ENCODE results near the gene CIT. TPM values are rescaled to one million over a fixed set of nuclear protein-coding genes. Genes with fewer than 3 reads are reported as not detected.

Gene CIT
- polyA plus RNA-seq, 1 experiment = 14.5 TPM

DNA sequence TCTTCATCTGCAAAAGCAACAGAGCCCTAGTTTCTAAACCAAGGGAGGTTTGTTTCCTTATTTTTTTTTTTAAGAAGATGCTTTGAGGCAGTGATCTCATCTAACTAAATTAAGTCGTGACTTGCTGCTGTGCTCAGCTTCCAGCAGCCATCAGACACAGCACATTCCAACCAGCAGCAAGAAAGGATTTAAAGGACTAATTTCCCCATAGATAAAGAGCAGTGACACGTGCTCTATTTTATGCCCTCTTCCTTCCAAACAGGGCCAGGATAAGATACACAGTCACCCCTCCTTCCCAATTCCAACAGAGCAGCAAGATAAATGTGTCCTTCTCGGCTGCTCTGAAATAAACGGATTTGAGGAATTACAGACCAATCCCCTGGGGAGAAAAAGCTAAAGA, 127.5 kb downstream of the CIT start:
- Histone ChIP-seq H3K27me3 (ENCODE audit: control insufficient read depth, insufficient read depth, low read length) (no peaks in the 10 kb centered on the region), H3K4me3 (ENCODE audit: low read depth, low read length) (no peak overlapping the region), H3K36me3 (ENCODE audit: control insufficient read depth, insufficient read depth, low read length) (peaks cover 1% of the 10 kb centered on the region)
- DNase-seq (ENCODE audit: low read depth) = no peak
- POLR2A ChIA-PET = no interaction called here
- CTCF ChIA-PET = interaction anchor here (0.9 to 1.3 kb wide), 2 partner anchors 31 to 55 kb away, joined by 3 read pairs; no protein-coding TSS in a partner anchor
- TF ChIP-seq, protein P1, sequence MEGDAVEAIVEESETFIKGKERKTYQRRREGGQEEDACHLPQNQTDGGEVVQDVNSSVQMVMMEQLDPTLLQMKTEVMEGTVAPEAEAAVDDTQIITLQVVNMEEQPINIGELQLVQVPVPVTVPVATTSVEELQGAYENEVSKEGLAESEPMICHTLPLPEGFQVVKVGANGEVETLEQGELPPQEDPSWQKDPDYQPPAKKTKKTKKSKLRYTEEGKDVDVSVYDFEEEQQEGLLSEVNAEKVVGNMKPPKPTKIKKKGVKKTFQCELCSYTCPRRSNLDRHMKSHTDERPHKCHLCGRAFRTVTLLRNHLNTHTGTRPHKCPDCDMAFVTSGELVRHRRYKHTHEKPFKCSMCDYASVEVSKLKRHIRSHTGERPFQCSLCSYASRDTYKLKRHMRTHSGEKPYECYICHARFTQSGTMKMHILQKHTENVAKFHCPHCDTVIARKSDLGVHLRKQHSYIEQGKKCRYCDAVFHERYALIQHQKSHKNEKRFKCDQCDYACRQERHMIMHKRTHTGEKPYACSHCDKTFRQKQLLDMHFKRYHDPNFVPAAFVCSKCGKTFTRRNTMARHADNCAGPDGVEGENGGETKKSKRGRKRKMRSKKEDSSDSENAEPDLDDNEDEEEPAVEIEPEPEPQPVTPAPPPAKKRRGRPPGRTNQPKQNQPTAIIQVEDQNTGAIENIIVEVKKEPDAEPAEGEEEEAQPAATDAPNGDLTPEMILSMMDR (IDR thresholded peaks at IDR 0.05; ENCODE audit: insufficient read depth, low read depth, low read length) = no peak

DNA sequence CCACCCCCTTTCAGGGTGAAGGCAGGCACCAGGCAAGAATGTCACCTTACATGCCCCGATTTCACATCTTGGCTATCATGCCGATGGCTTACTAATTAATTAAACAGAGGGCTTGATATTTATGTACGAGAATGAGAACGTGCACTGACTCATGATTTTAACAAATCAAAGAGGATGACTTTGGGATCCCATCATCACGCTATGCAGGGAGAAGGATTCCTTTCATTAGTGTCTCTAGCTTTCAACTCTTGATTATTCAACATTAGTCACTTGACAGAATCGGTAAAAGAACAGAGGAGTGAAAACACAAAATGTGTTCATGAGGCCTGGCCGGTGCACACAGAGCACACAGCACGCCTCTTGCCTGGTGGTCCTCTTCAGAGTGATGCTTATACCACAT, 128.6 kb downstream of the CIT start:
- no peak overlapping the region for H3K4me3 ChIP-seq (ENCODE audit: low read depth, low read length)
- no peaks in the 10 kb centered on the region for H3K27me3 ChIP-seq (ENCODE audit: control insufficient read depth, insufficient read depth, low read length)
- H3K36me3 ChIP-seq (ENCODE audit: control insufficient read depth, insufficient read depth, low read length) = peaks cover 1% of the 10 kb centered on the region
- ChIA-PET POLR2A (no interaction called here), CTCF (interaction anchor here (0.6 kb wide), 1 partner anchor 15 kb away, joined by 3 read pairs; no protein-coding TSS in a partner anchor)
- TF ChIP-seq, protein P1 (IDR thresholded peaks at IDR 0.05; ENCODE audit: insufficient read depth, low read depth, low read length) = no peak
- DNase-seq (ENCODE audit: low read depth) = no peak

DNA sequence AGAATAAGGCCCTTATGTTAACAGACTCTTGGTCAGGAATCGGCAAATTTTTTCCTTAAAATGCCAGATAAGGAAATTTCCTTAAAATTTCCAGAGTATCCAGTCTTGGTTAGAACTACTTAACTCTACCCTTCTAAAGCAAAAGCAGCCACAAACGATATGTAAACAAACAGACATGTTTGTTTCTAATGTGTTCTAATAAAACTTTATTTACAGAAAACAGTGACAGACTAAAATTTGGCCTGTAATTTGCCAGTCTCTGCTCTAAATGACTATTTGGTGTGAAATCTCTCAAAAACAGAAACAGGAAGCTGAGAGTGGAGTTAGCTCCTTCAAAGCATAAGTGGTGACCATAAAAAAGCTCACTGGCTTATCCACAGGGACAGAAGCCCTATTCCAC, 131.0 kb downstream of the CIT start:
- CTCF ChIA-PET = no interaction called here
- no peak overlapping the region for H3K4me3 ChIP-seq (ENCODE audit: low read depth, low read length)
- peaks cover 1% of the 10 kb centered on the region for H3K36me3 ChIP-seq (ENCODE audit: control insufficient read depth, insufficient read depth, low read length)
- H3K27me3 ChIP-seq (ENCODE audit: control insufficient read depth, insufficient read depth, low read length) = no peaks in the 10 kb centered on the region
- TF ChIP-seq, protein P1 (IDR thresholded peaks at IDR 0.05; ENCODE audit: insufficient read depth, low read depth, low read length) = no peak
- no peak for DNase-seq (ENCODE audit: low read depth)
- POLR2A ChIA-PET = no interaction called here

DNA sequence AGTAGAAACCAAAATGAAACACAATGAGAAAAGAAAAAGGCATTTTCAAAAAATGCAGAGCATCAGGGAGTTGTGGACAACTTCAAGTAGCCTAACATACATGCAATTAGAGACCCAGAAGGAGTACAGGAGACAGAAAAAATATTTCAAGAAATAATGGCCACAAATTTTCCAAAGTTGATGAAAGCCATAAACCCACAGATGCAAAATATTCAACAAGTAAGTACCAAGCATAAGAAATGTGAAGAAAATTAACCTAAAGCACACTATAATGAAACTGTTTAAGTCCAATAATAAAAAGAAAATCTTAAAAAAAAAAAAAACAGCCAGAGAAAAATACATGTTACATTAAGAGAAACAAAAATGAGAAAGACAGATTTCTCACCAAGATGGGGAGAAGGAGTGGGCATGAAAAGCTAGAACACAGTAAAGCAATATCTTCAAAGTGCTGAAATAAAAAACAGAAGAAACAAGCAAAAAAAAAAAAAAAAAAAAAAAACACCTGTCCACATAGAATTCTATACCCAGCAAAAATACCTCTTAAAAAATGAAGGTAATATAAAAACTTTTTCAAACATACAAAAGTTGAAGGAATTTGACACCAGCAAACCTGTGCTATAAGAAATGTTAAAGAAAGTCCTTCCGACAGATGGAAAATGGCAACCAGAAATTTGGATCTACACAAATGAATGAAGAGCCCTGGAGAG, 132.1 kb downstream of the CIT start:
- Histone ChIP-seq H3K4me3 (ENCODE audit: low read depth, low read length) (no peak overlapping the region), H3K27me3 (ENCODE audit: control insufficient read depth, insufficient read depth, low read length) (no peaks in the 10 kb centered on the region), H3K36me3 (ENCODE audit: control insufficient read depth, insufficient read depth, low read length) (peaks cover 1% of the 10 kb centered on the region)
- DNase-seq (ENCODE audit: low read depth) = no peak
- CTCF ChIA-PET = no interaction called here
- POLR2A ChIA-PET = no interaction called here
- TF ChIP-seq, protein P1 (IDR thresholded peaks at IDR 0.05; ENCODE audit: insufficient read depth, low read depth, low read length) = no peak

DNA sequence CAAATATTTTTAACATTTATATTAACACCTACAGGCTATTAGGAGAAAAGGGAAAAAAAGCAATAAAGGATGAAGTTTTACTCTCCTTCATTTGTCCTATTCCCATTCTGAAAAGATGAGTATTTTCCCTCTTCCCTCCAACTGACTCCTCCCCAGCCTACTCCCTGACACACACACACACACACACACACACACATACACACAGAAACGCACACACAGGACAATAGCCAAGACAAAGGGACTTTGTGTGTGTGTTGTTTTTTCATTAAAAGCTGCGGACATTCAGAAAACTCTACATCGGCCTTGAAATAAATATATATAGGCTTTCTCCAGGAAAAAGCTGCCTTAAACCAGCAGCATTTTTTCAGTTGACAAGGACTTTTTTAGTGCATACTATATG, 134.4 kb downstream of the CIT start:
- Histone ChIP-seq H3K27me3 (ENCODE audit: control insufficient read depth, insufficient read depth, low read length) (no peaks in the 10 kb centered on the region), H3K36me3 (ENCODE audit: control insufficient read depth, insufficient read depth, low read length) (no peaks in the 10 kb centered on the region; the same call in 1 of the 2 replicates), H3K4me3 (ENCODE audit: low read depth, low read length) (no peak overlapping the region)
- ChIA-PET POLR2A (no interaction called here), CTCF (no interaction called here)
- no peak for DNase-seq (ENCODE audit: low read depth)
- TF ChIP-seq, protein P1 (IDR thresholded peaks at IDR 0.05; ENCODE audit: insufficient read depth, low read depth, low read length) = no peak

Data from BJ (cell line).